ENCODE results near the gene LHFPL2.

Gene LHFPL2

GRCh38 chr5:78666041-78666444 is 17.5 kb upstream of the LHFPL2 start:
- no peak for DNase-seq

GRCh38 chr5:78665534-78665933 is 17.0 kb upstream of the LHFPL2 start:
- no peak for DNase-seq

GRCh38 chr5:78662323-78662722 is 13.8 kb upstream of the LHFPL2 start:
- no peak for DNase-seq

GRCh38 chr5:78661691-78662090 is 13.1 kb upstream of the LHFPL2 start:
- no peak for DNase-seq

GRCh38 chr5:78661044-78661443 is 12.5 kb upstream of the LHFPL2 start:
- no peak for DNase-seq

- DNase-seq: no peak
Observed at GRCh38 chr5:78660401-78660800, 11.8 kb upstream of the LHFPL2 start.

GRCh38 chr5:78659714-78660113 is 11.1 kb upstream of the LHFPL2 start:
- no peak for DNase-seq

GRCh38 chr5:78659114-78659513 is 10.5 kb upstream of the LHFPL2 start:
- no peak for DNase-seq

- DNase-seq: no peak
Observed at GRCh38 chr5:78657201-78657600, 8.6 kb upstream of the LHFPL2 start.

- DNase-seq: no peak
Observed at GRCh38 chr5:78655746-78656290, 7.2 kb upstream of the LHFPL2 start.

- no peak for DNase-seq
Observed at GRCh38 chr5:78654386-78654785, 5.8 kb upstream of the LHFPL2 start.

GRCh38 chr5:78653681-78654366 is 5.3 kb upstream of the LHFPL2 start:
- DNase-seq: no peak

GRCh38 chr5:78653031-78653430 is 4.5 kb upstream of the LHFPL2 start:
- no peak for DNase-seq

- DNase-seq: no peak
Observed at GRCh38 chr5:78651468-78651867, 2.9 kb upstream of the LHFPL2 start.

GRCh38 chr5:78650531-78650930 is 2.0 kb upstream of the LHFPL2 start:
- no peak for DNase-seq

- no peak for DNase-seq
Observed at GRCh38 chr5:78649861-78650496, 1.4 kb upstream of the LHFPL2 start.

- no peak for DNase-seq
Observed at GRCh38 chr5:78649211-78649695, 681 bp upstream of the LHFPL2 start.

- DNase-seq: no peak
Observed at GRCh38 chr5:78647838-78648358, 674 bp downstream of the LHFPL2 start.

- DNase-seq: no peak
Observed at GRCh38 chr5:78647351-78647818, 1.2 kb downstream of the LHFPL2 start.

GRCh38 chr5:78644741-78645300 is 3.8 kb downstream of the LHFPL2 start:
- no peak for DNase-seq

- no peak for DNase-seq
Observed at GRCh38 chr5:78644129-78644528, 4.4 kb downstream of the LHFPL2 start.

GRCh38 chr5:78642701-78643100 is 5.9 kb downstream of the LHFPL2 start:
- no peak for DNase-seq

- no peak for DNase-seq
Observed at GRCh38 chr5:78640662-78641474, 7.7 kb downstream of the LHFPL2 start.
